HepG2 (cell line): ENCODE data around the gene SLC6A5.
A peak's percentile ranks its signal among the peaks of the same experiment; 100 is the strongest.

Experiments
- CTCF ChIP-seq: sonication (generic); formaldehyde crosslinking; IDR thresholded peaks from 2 replicates; pipeline ENCODE4 v1.5.0; 2020; ENCODE audit warnings: mild to moderate bottlenecking, missing genetic modification reagents, moderate library complexity
- HMG20A ChIP-seq: IDR thresholded peaks from 2 replicates; pipeline ENCODE4 v1.6.1; 2016; ENCODE audit warnings: borderline replicate concordance
- HOXA7 ChIP-seq: sonication (generic); formaldehyde crosslinking; IDR thresholded peaks from 2 replicates; pipeline ENCODE4 v1.8.1; 2022; ENCODE audit warnings: mild to moderate bottlenecking, missing genetic modification reagents, moderate library complexity
- MED8 ChIP-seq: sonication (generic); formaldehyde crosslinking; IDR thresholded peaks from 2 replicates; pipeline ENCODE4 v1.8.1; 2023; ENCODE audit warnings: mild to moderate bottlenecking, missing genetic modification reagents; ENCODE audit not compliant: insufficient replicate concordance
- POLR2A ChIP-seq, 2 experiments: IDR thresholded peaks; 2 replicates each; pipeline ENCODE4 v1.6.1; 2011; ENCODE audit warnings: low read depth in 2 of 2, low read length in 2 of 2, mild to moderate bottlenecking in 1 of 2, moderate library complexity in 1 of 2; ENCODE audit not compliant: insufficient read depth in 1 of 2
- SMARCE1 ChIP-seq: fragments of 450-650 bp; IDR thresholded peaks from 2 replicates; pipeline ENCODE4 v1.6.1; 2017; ENCODE audit warnings: borderline replicate concordance
- ZNF576 ChIP-seq: sonication (generic); formaldehyde crosslinking; IDR thresholded peaks from 2 replicates; pipeline ENCODE4 v1.4.0; 2020; ENCODE audit warnings: mild to moderate bottlenecking, missing genetic modification reagents
- ZNF780A ChIP-seq: sonication (generic); formaldehyde crosslinking; IDR thresholded peaks from 2 replicates; pipeline ENCODE4 v1.8.0; 2022; ENCODE audit warnings: mild to moderate bottlenecking, missing genetic modification reagents, moderate library complexity

- TF ChIP-seq CTCF (CRISPR knock-in tag), result peak; percentile 43
- no peak for TF ChIP-seq POLR2A (IDR thresholded peaks at IDR 0.05; ENCODE audit: insufficient read depth in 1 of 2, low read depth in 2 of 2, low read length in 2 of 2)
- no peak for TF ChIP-seq MED8 (CRISPR knock-in tag)
- no peak for TF ChIP-seq ZNF780A
- TF ChIP-seq ZNF576 (CRISPR knock-in tag), result no peak
- TF ChIP-seq SMARCE1, result no peak
- no peak for TF ChIP-seq HMG20A (CRISPR knock-in tag)
- no peak for TF ChIP-seq HOXA7
These were observed 73.2 kb downstream of the SLC6A5 start for GRCh38 chr11:20672575-20672974.
